HL-60 (cell line): ENCODE measurements around the gene ARID2.
A peak's percentile ranks its signal among the peaks of the same experiment; 100 is the strongest.

Source experiments
- DNase-seq, 2 experiments: peaks; one replicate each; pipeline ENCODE4 v3.0.0-alpha.2; 2010 to 2020; ENCODE audit warnings: low read depth in 1 of 2, low spot score in 1 of 2
- H3K27ac ChIP-seq: fragments of 250-450 bp; sonication (Bioruptor Pico); replicated peaks from 2 replicates; pipeline ENCODE4 v1.5.1; 2020; ENCODE audit warnings: mild to moderate bottlenecking, moderate library complexity
- H3K27me3 ChIP-seq: fragments of 250-450 bp; sonication (Bioruptor Pico); 2 replicates; pipeline ENCODE4 v1.5.1; 2021; ENCODE audit warnings: mild to moderate bottlenecking, moderate library complexity; ENCODE audit not compliant: insufficient read depth, poor library complexity, severe bottlenecking
- H3K4me3 ChIP-seq: replicated peaks from 2 replicates; pipeline ENCODE4 v1.5.1; 2011; ENCODE audit warnings: mild to moderate bottlenecking, control low read depth, low read length; ENCODE audit not compliant: insufficient read depth
- GABPA ChIP-seq: IDR thresholded peaks from 2 replicates; pipeline ENCODE4 v1.6.1; 2012; ENCODE audit warnings: low read depth
- POLR2AphosphoS5 ChIP-seq: IDR thresholded peaks from 2 replicates; pipeline ENCODE4 v1.6.1; 2012; ENCODE audit warnings: low read depth
- SPI1 ChIP-seq: IDR thresholded peaks from 2 replicates; pipeline ENCODE4 v1.6.1; 2012; ENCODE audit warnings: low read depth, mild to moderate bottlenecking, borderline replicate concordance
- TF ChIP-seq, protein P1 (sequence below): IDR thresholded peaks from 2 replicates; pipeline ENCODE4 v1.6.1; 2012; ENCODE audit warnings: low read depth; ENCODE audit not compliant: insufficient replicate concordance
- TF ChIP-seq, protein P2 (sequence below): IDR thresholded peaks from one replicate; pipeline ENCODE4 v1.5.1; 2011; ENCODE audit warnings: low read length, control low read depth, inconsistent platforms; ENCODE audit not compliant: insufficient read depth

ARID2 gene

GRCh38 chr12:45726603-45727300 lies 2.8 kb upstream of the ARID2 start:
- Histone ChIP-seq H3K4me3 (peak overlapping the region; percentile 81), H3K27me3 (no peaks in the 10 kb centered on the region), H3K27ac (peak overlapping the region; percentile 97)
- DNase-seq: peak in 1 of 2 experiments; percentile 25
- TF ChIP-seq, protein P1, sequence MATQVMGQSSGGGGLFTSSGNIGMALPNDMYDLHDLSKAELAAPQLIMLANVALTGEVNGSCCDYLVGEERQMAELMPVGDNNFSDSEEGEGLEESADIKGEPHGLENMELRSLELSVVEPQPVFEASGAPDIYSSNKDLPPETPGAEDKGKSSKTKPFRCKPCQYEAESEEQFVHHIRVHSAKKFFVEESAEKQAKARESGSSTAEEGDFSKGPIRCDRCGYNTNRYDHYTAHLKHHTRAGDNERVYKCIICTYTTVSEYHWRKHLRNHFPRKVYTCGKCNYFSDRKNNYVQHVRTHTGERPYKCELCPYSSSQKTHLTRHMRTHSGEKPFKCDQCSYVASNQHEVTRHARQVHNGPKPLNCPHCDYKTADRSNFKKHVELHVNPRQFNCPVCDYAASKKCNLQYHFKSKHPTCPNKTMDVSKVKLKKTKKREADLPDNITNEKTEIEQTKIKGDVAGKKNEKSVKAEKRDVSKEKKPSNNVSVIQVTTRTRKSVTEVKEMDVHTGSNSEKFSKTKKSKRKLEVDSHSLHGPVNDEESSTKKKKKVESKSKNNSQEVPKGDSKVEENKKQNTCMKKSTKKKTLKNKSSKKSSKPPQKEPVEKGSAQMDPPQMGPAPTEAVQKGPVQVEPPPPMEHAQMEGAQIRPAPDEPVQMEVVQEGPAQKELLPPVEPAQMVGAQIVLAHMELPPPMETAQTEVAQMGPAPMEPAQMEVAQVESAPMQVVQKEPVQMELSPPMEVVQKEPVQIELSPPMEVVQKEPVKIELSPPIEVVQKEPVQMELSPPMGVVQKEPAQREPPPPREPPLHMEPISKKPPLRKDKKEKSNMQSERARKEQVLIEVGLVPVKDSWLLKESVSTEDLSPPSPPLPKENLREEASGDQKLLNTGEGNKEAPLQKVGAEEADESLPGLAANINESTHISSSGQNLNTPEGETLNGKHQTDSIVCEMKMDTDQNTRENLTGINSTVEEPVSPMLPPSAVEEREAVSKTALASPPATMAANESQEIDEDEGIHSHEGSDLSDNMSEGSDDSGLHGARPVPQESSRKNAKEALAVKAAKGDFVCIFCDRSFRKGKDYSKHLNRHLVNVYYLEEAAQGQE: no peak
- TF ChIP-seq SPI1 (no peak), GABPA (no peak), POLR2AphosphoS5 (no peak)
- TF ChIP-seq, protein P2, sequence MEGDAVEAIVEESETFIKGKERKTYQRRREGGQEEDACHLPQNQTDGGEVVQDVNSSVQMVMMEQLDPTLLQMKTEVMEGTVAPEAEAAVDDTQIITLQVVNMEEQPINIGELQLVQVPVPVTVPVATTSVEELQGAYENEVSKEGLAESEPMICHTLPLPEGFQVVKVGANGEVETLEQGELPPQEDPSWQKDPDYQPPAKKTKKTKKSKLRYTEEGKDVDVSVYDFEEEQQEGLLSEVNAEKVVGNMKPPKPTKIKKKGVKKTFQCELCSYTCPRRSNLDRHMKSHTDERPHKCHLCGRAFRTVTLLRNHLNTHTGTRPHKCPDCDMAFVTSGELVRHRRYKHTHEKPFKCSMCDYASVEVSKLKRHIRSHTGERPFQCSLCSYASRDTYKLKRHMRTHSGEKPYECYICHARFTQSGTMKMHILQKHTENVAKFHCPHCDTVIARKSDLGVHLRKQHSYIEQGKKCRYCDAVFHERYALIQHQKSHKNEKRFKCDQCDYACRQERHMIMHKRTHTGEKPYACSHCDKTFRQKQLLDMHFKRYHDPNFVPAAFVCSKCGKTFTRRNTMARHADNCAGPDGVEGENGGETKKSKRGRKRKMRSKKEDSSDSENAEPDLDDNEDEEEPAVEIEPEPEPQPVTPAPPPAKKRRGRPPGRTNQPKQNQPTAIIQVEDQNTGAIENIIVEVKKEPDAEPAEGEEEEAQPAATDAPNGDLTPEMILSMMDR: no peak

GRCh38 chr12:45727301-45727979 lies 2.1 kb upstream of the ARID2 start:
- TF ChIP-seq, protein P1: peak; percentile 47
- TF ChIP-seq SPI1 (peak; percentile 85; the same call in 1 of the 2 replicates), GABPA (no peak; the same call in 1 of the 2 replicates), POLR2AphosphoS5 (peak; percentile 55)
- no peaks in the 10 kb centered on the region for H3K27me3 ChIP-seq
- peak; percentile 96 to 99 for DNase-seq

GRCh38 chr12:45727980-45728629 lies 1.4 kb upstream of the ARID2 start:
- no peak for DNase-seq
- peak overlapping the region; percentile 97 for H3K27ac ChIP-seq
- H3K27me3 ChIP-seq: no peaks in the 10 kb centered on the region
- peak overlapping the region; percentile 43 for H3K4me3 ChIP-seq
- TF ChIP-seq, protein P1: no peak
- TF ChIP-seq POLR2AphosphoS5 (no peak), GABPA (no peak), SPI1 (no peak)
- TF ChIP-seq, protein P2: no peak

More at GRCh38 chr12:45727301-45727979, 2.1 kb upstream of the ARID2 start:
- H3K27ac ChIP-seq: peak overlapping the region; percentile 97
- peak overlapping the region; percentile 81 for H3K4me3 ChIP-seq
